Common myeloid progenitor, CD34-positive (primary cell): ENCODE data around the gene CLDN9.

Experiments used
- CTCF ChIA-PET: fragments of 350-600 bp; sonication (Branson Sonifier 250); formaldehyde crosslinking; loops from one replicate; lab custom pipeline; 2021; ENCODE audit warnings: antibody characterized with exemption; lab: Charles Lee
- POLR2A ChIA-PET: fragments of 350-600 bp; sonication (Branson Sonifier 250); formaldehyde crosslinking; loops from one replicate; lab custom pipeline; 2021; ENCODE audit warnings: antibody characterized with exemption; lab: Charles Lee
- DNase-seq, 3 donors: peaks; one replicate each; pipeline versions ENCODE4 v3.0.0 to v3.0.0-alpha.2; 2013
- H3K27ac ChIP-seq, 2 experiments: 1 replicate in 1 of 2; 2 replicates in 1 of 2; pipeline ENCODE4 v1.7.0; 2013; ENCODE audit warnings: inconsistent platforms in 2 of 2, low read length in 2 of 2, mild to moderate bottlenecking in 2 of 2, low read depth in 1 of 2, moderate library complexity in 1 of 2; ENCODE audit not compliant: severe bottlenecking in 2 of 2, insufficient read depth in 1 of 2, poor library complexity in 1 of 2
- H3K27me3 ChIP-seq, 5 experiments: replicated peaks in 2 of 5; 1 replicate in 3 of 5; 2 replicates in 2 of 5; pipeline versions ENCODE4 v1.6.1 to v1.7.0; 2013; ENCODE audit warnings: low read length in 4 of 5, mild to moderate bottlenecking in 2 of 5, moderate library complexity in 2 of 5, inconsistent platforms in 1 of 5; ENCODE audit not compliant: insufficient read depth in 5 of 5, control insufficient read depth in 4 of 5
- H3K36me3 ChIP-seq, 4 experiments: 1 replicate in 2 of 4; 2 replicates in 2 of 4; pipeline versions ENCODE4 v1.6.1 to v1.7.0; 2013; ENCODE audit warnings: low read length in 3 of 4, control low read depth in 1 of 4, mild to moderate bottlenecking in 1 of 4; ENCODE audit not compliant: control insufficient read depth in 4 of 4, insufficient read depth in 4 of 4
- H3K4me1 ChIP-seq, 4 experiments: 1 replicate in 3 of 4; 2 replicates in 1 of 4; pipeline versions ENCODE4 v1.6.1 to v1.7.1; 2013; ENCODE audit warnings: low read length in 3 of 4, mild to moderate bottlenecking in 3 of 4, control low read depth in 1 of 4, inconsistent platforms in 1 of 4, moderate library complexity in 1 of 4; ENCODE audit not compliant: control insufficient read depth in 4 of 4, insufficient read depth in 4 of 4; ENCODE audit errors: control extremely low read depth in 1 of 4
- H3K4me3 ChIP-seq, 7 experiments: 1 replicate in 4 of 7; 2 replicates in 3 of 7; pipeline versions ENCODE4 v1.5.1 to v1.7.0; 2013; ENCODE audit warnings: mild to moderate bottlenecking in 7 of 7, low read length in 6 of 7, moderate library complexity in 6 of 7, inconsistent platforms in 2 of 7, low read depth in 2 of 7, control low read depth in 1 of 7; ENCODE audit not compliant: insufficient read depth in 4 of 7, control insufficient read depth in 1 of 7; ENCODE audit errors: extremely low read depth in 1 of 7
- H3K9me3 ChIP-seq, 5 experiments: 1 replicate in 4 of 5; 2 replicates in 1 of 5; pipeline versions ENCODE4 v1.6.1 to v1.7.1; 2013; ENCODE audit warnings: low read length in 4 of 5, mild to moderate bottlenecking in 2 of 5, inconsistent platforms in 1 of 5, low read depth in 1 of 5, moderate library complexity in 1 of 5; ENCODE audit not compliant: control insufficient read depth in 4 of 5, insufficient read depth in 2 of 5; ENCODE audit errors: control extremely low read depth in 1 of 5
- WGBS: methylation state at CpG from one replicate; pipeline ENCODE4 v1.1.5; 2013; ENCODE audit not compliant: insufficient coverage; 5-methylcytosine and 5-hydroxymethylcytosine counted together

CLDN9 gene

GRCh38 chr16:2975161-2975795 is 37.4 kb upstream of the CLDN9 start:
- POLR2A ChIA-PET: no interaction called here
- DNase-seq: no peak
- CTCF ChIA-PET: interaction anchor here (1.0 to 1.7 kb wide), 2 partner anchors 10 to 13 kb away, joined by 3 to 4 read pairs; a partner anchor contains a TSS
- no peak overlapping the region for H3K27ac ChIP-seq
- no peaks in the 10 kb centered on the region for H3K27me3 ChIP-seq
- no peaks in the 10 kb centered on the region for H3K9me3 ChIP-seq
- H3K4me1 ChIP-seq: peaks cover 0 to 28% (median 17%) of the 10 kb centered on the region in 4 experiments
- 95% methylated on average over 28 of the region's 28 CpGs for WGBS
- H3K36me3 ChIP-seq: peaks cover 0 to 79% (median 27%) of the 10 kb centered on the region in 4 experiments
- H3K4me3 ChIP-seq: no peak overlapping the region

GRCh38 chr16:2976201-2976600 is 36.5 kb upstream of the CLDN9 start:
- WGBS: 97% methylated on average over 4 of the region's 7 CpGs
- no peak overlapping the region for H3K4me3 ChIP-seq
- H3K27ac ChIP-seq: no peak overlapping the region
- POLR2A ChIA-PET: no interaction called here
- peaks cover 0 to 26% (median 14%) of the 10 kb centered on the region in 4 experiments for H3K4me1 ChIP-seq
- no peak for DNase-seq
- CTCF ChIA-PET: interaction anchor here (0.6 to 1.7 kb wide), 4 partner anchors 9 to 1102 kb away, joined by 3 to 4 read pairs (median 3); a partner anchor contains a TSS
- H3K36me3 ChIP-seq: peaks cover 0 to 71% (median 26%) of the 10 kb centered on the region in 4 experiments
- no peaks in the 10 kb centered on the region for H3K9me3 ChIP-seq
- H3K27me3 ChIP-seq: no peaks in the 10 kb centered on the region

- WGBS: 96% methylated on average over 6 of the region's 15 CpGs
- CTCF ChIA-PET: interaction anchor here (0.9 to 1.4 kb wide), 4 partner anchors 10 to 52 kb away, joined by 3 to 7 read pairs (median 3); a partner anchor contains a TSS
- Histone ChIP-seq H3K4me3 (no peak overlapping the region), H3K27me3 (no peaks in the 10 kb centered on the region), H3K27ac (no peak overlapping the region), H3K9me3 (no peaks in the 10 kb centered on the region), H3K36me3 (peaks cover 0 to 66% (median 25%) of the 10 kb centered on the region in 4 experiments), H3K4me1 (peaks cover 0 to 29% (median 15%) of the 10 kb centered on the region in 4 experiments)
- POLR2A ChIA-PET: no interaction called here
- no peak for DNase-seq
Measured at GRCh38 chr16:2976673-2977072, 36.0 kb upstream of the CLDN9 start.

GRCh38 chr16:2977440-2977839 is 35.3 kb upstream of the CLDN9 start:
- CTCF ChIA-PET: interaction anchor here (1.1 to 2.1 kb wide), 7 partner anchors 9 to 54 kb away, joined by 3 to 7 read pairs (median 5); a partner anchor contains a TSS
- Histone ChIP-seq H3K27ac (no peak overlapping the region), H3K4me1 (peaks cover 0 to 30% (median 15%) of the 10 kb centered on the region in 4 experiments), H3K27me3 (no peaks in the 10 kb centered on the region), H3K9me3 (no peaks in the 10 kb centered on the region), H3K4me3 (no peak overlapping the region), H3K36me3 (peaks cover 0 to 58% (median 21%) of the 10 kb centered on the region in 4 experiments)
- no peak for DNase-seq
- POLR2A ChIA-PET: no interaction called here
- WGBS: 96% methylated on average over 5 of the region's 6 CpGs

GRCh38 chr16:2979669-2980226 is 33.0 kb upstream of the CLDN9 start:
- peaks cover 0 to 37% (median 22%) of the 10 kb centered on the region in 4 experiments for H3K4me1 ChIP-seq
- no peak for DNase-seq
- CTCF ChIA-PET: interaction anchor here (1.9 to 2.7 kb wide), 2 partner anchors 8 to 12 kb away, joined by 5 to 10 read pairs; no protein-coding TSS in a partner anchor
- no peaks in the 10 kb centered on the region for H3K27me3 ChIP-seq
- peaks cover 0 to 36% (median 7%) of the 10 kb centered on the region in 4 experiments for H3K36me3 ChIP-seq
- H3K27ac ChIP-seq: peak overlapping the region in 1 of 2 experiments; percentile 25
- peak overlapping the region; percentile 34 to 95 (median 88) for H3K4me3 ChIP-seq
- no peaks in the 10 kb centered on the region for H3K9me3 ChIP-seq
- POLR2A ChIA-PET: interaction anchor here (1.3 kb wide), 1 partner anchor 10 kb away, joined by 4 read pairs; no protein-coding TSS in a partner anchor
- 14% methylated on average over 38 of the region's 43 CpGs for WGBS

- Histone ChIP-seq H3K4me1 (peaks cover 0 to 37% (median 22%) of the 10 kb centered on the region in 4 experiments), H3K4me3 (peak within 1 kb of the TSS; percentile 34 to 95 (median 88)), H3K27ac (peak within 1 kb of the TSS; percentile 74 to 89), H3K36me3 (peaks cover 0 to 28% (median 4%) of the 10 kb centered on the region in 4 experiments), H3K9me3 (no peaks in the 10 kb centered on the region), H3K27me3 (no peaks in the 10 kb centered on the region)
- DNase-seq: peak; percentile 81 to 91 (median 88)
- WGBS: 4% methylated on average over 72 of the region's 91 CpGs
- CTCF ChIA-PET: interaction anchor here (0.6 to 2.7 kb wide), 6 partner anchors 9 to 47 kb away, joined by 3 to 10 read pairs (median 4); no protein-coding TSS in a partner anchor
- POLR2A ChIA-PET: interaction anchor here (0.6 to 1.3 kb wide), 3 partner anchors 10 to 808 kb away, joined by 3 to 5 read pairs (median 4); no protein-coding TSS in a partner anchor
Measured at GRCh38 chr16:2980227-2981176, 32.2 kb upstream of the CLDN9 start, which contains the start of gene PKMYT1. Gene PKMYT1, minus strand, starts transcription at chr16:2980446. Its CDS starts 789 bp downstream, at chr16:2979657.
